ENCODE data around the gene PARP16.

DNA sequence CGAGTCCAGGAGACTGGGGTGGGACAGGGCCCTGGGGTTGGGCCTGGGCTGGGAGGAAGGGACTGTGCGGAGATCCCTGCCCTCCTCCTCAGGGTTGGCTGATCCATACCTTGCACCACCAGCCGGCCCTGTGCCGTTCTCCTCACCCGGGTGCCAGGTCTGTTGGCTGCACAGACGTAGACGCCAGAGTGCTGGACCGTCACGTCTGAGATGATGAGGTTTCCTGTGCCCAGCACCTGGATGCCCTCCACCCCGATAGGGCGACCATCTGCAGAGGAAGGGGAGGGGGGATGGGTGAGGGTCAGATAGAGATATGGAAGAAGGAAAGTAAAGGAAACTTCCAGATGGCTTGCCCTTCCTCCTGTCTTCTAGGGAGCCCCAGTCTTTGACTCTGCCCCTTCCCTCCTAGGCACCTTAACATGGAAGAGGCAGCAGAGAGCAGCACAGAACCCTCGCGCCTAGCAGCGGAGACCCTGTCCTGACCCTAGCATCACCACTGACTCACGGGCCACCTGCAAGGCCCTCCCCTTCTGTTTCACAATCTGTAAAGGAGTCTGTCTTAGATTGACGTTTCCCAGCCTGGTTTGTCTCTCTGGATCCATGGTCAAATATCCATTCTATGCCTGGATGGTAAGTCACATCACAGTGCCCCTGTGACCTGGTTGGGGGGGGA lies 46.6 kb upstream of the PARP16 start:
- TF ChIP-seq, protein P1, sequence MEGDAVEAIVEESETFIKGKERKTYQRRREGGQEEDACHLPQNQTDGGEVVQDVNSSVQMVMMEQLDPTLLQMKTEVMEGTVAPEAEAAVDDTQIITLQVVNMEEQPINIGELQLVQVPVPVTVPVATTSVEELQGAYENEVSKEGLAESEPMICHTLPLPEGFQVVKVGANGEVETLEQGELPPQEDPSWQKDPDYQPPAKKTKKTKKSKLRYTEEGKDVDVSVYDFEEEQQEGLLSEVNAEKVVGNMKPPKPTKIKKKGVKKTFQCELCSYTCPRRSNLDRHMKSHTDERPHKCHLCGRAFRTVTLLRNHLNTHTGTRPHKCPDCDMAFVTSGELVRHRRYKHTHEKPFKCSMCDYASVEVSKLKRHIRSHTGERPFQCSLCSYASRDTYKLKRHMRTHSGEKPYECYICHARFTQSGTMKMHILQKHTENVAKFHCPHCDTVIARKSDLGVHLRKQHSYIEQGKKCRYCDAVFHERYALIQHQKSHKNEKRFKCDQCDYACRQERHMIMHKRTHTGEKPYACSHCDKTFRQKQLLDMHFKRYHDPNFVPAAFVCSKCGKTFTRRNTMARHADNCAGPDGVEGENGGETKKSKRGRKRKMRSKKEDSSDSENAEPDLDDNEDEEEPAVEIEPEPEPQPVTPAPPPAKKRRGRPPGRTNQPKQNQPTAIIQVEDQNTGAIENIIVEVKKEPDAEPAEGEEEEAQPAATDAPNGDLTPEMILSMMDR (IDR thresholded peaks at IDR 0.05), result no peak
- no peak for TF ChIP-seq POLR2A (IDR thresholded peaks at IDR 0.05)

Data from testis (tissue), 2 donors.